CD14-positive monocyte (primary cell): ENCODE data around the gene CYP2J2. TPM values are rescaled to one million over a fixed set of nuclear protein-coding genes. Genes with fewer than 3 reads are reported as not detected.

Experiments used
- DNase-seq, 3 donors: peaks; one replicate each; pipeline ENCODE4 v3.0.0-alpha.2; 2011 to 2022
- H2AFZ ChIP-seq: 2 replicates; pipeline ENCODE4 v1.6.0; 2012; ENCODE audit warnings: mild to moderate bottlenecking, low read depth, low read length, inconsistent platforms; ENCODE audit not compliant: insufficient read depth, poor library complexity, severe bottlenecking
- H3K27ac ChIP-seq, 2 donors: 1 replicate in 1 of 2; 2 replicates in 1 of 2; pipeline ENCODE4 v1.5.1; 2012 to 2013; ENCODE audit warnings: low read length in 2 of 2, control low read depth in 1 of 2, inconsistent platforms in 1 of 2, low read depth in 1 of 2, mild to moderate bottlenecking in 1 of 2
- H3K27me3 ChIP-seq, 2 donors: one replicate each; pipeline versions ENCODE4 v1.6.0 to v1.6.1; 2011 to 2013; ENCODE audit warnings: low read length in 2 of 2; ENCODE audit not compliant: control insufficient read depth in 2 of 2, insufficient read depth in 2 of 2
- H3K36me3 ChIP-seq, 2 donors: replicated peaks in 1 of 2; 1 replicate in 1 of 2; 2 replicates in 1 of 2; pipeline versions ENCODE4 v1.5.1 to v1.6.1; 2012 to 2013; ENCODE audit warnings: low read length in 2 of 2, control low read depth in 1 of 2, inconsistent platforms in 1 of 2, mild to moderate bottlenecking in 1 of 2; ENCODE audit not compliant: insufficient read depth in 2 of 2, control insufficient read depth in 1 of 2
- H3K4me1 ChIP-seq, 2 donors: 1 replicate in 1 of 2; 2 replicates in 1 of 2; pipeline versions ENCODE4 v1.5.1 to v1.6.1; 2012 to 2013; ENCODE audit warnings: low read length in 2 of 2, control low read depth in 1 of 2, inconsistent platforms in 1 of 2, mild to moderate bottlenecking in 1 of 2, moderate library complexity in 1 of 2; ENCODE audit not compliant: insufficient read depth in 2 of 2, control insufficient read depth in 1 of 2
- H3K4me2 ChIP-seq: replicated peaks from 2 replicates; pipeline ENCODE3; 2012; ENCODE audit warnings: low read length, moderate library complexity, mild to moderate bottlenecking; ENCODE audit not compliant: poor library complexity, severe bottlenecking; ENCODE audit errors: extremely low read depth
- H3K4me3 ChIP-seq, 3 experiments: fragments of 200-600 bp in 1 of 3; sonication (generic) in 1 of 3; replicated peaks in 1 of 3; 1 replicate in 2 of 3; 2 replicates in 1 of 3; pipeline ENCODE4 v1.5.1; 2011 to 2013; ENCODE audit warnings: low read length in 3 of 3, mild to moderate bottlenecking in 3 of 3, control low read depth in 2 of 3, low read depth in 2 of 3, inconsistent platforms in 1 of 3, moderate library complexity in 1 of 3
- H3K79me2 ChIP-seq: 2 replicates; pipeline ENCODE4 v1.6.0; 2012; ENCODE audit warnings: mild to moderate bottlenecking, control low read depth, inconsistent platforms, low read length, moderate library complexity; ENCODE audit not compliant: insufficient read depth
- H3K9ac ChIP-seq: 2 replicates; pipeline ENCODE4 v1.6.0; 2017; ENCODE audit warnings: low read length, mild to moderate bottlenecking; ENCODE audit not compliant: insufficient read depth, poor library complexity, severe bottlenecking
- H3K9me3 ChIP-seq, 2 donors: replicated peaks in 1 of 2; 1 replicate in 1 of 2; 2 replicates in 1 of 2; pipeline versions ENCODE4 v1.5.1 to v1.6.1; 2012 to 2013; ENCODE audit warnings: low read length in 2 of 2, control low read depth in 1 of 2; ENCODE audit not compliant: control insufficient read depth in 1 of 2, insufficient read depth in 1 of 2
- H4K20me1 ChIP-seq: 2 replicates; pipeline ENCODE4 v1.6.0; 2012; ENCODE audit warnings: mild to moderate bottlenecking, low read length, control low read depth, moderate library complexity; ENCODE audit not compliant: insufficient read depth
- H3K27ac Mint-ChIP-seq, 7 donors: one replicate each; pipeline ENCODE4 v1.8.0; 2020; ENCODE audit warnings: mild to moderate bottlenecking in 7 of 7, mixed read lengths in 7 of 7, moderate library complexity in 6 of 7, inconsistent platforms in 2 of 7
- H3K27me3 Mint-ChIP-seq, 3 donors: one replicate each; pipeline ENCODE4 v1.8.0; 2021 to 2022; ENCODE audit warnings: low read depth in 3 of 3, mild to moderate bottlenecking in 3 of 3, mixed read lengths in 3 of 3, moderate library complexity in 3 of 3, inconsistent platforms in 1 of 3
- H3K36me3 Mint-ChIP-seq, 2 donors: one replicate each; pipeline ENCODE4 v1.8.0; 2020; ENCODE audit warnings: mixed read lengths in 2 of 2, inconsistent platforms in 1 of 2, mild to moderate bottlenecking in 1 of 2
- H3K4me1 Mint-ChIP-seq: one replicate; pipeline ENCODE4 v1.8.0; 2020; ENCODE audit warnings: mild to moderate bottlenecking, mixed read lengths
- H3K4me3 Mint-ChIP-seq, 2 donors: one replicate each; pipeline ENCODE4 v1.8.0; 2020; ENCODE audit warnings: mild to moderate bottlenecking in 2 of 2, mixed read lengths in 2 of 2, moderate library complexity in 1 of 2
- H3K9me3 Mint-ChIP-seq, 7 donors: one replicate each; pipeline ENCODE4 v1.8.0; 2020 to 2022; ENCODE audit warnings: mixed read lengths in 7 of 7, mild to moderate bottlenecking in 6 of 7, moderate library complexity in 6 of 7, inconsistent platforms in 2 of 7
- CTCF ChIP-seq: fragments of 200-600 bp; IDR thresholded peaks from one replicate; pipeline ENCODE4 v1.8.0; 2022; ENCODE audit warnings: antibody characterized with exemption, mild to moderate bottlenecking
- WGBS: methylation state at CpG from one replicate; pipeline ENCODE4 v1.1.5; 2013; ENCODE audit warnings: missing lambda C conversion rate; ENCODE audit not compliant: insufficient coverage; 5-methylcytosine and 5-hydroxymethylcytosine counted together
- intact Hi-C, 2 donors: fragments of 100-400 bp; cut with micrococcal nuclease; formaldehyde crosslinking; loops; one replicate each; pipeline versions ENCODE4 v1.15.0 to v1.15.1; 2023
- polyA plus RNA-seq, 3 donors: library from polyadenylated mRNA; depleted of rRNA in 1 of 3; unstranded in 2 of 3; stranded (reverse) in 1 of 3; fragments of 300-500 nt in 2 of 3; fragments of >200 nt in 1 of 3; fragmentation: Illumina TruSeq in 2 of 3; gene quantifications; 1 replicate in 2 of 3; 2 replicates in 1 of 3; pipeline ENCODE4 v1.2.3, GENCODE V29; 2012 to 2021

The CYP2J2 gene
- polyA plus RNA-seq, 3 donors, result not detected

- H4K20me1 ChIP-seq, result no peaks in the 10 kb centered on the region
- TF ChIP-seq CTCF, result no peak
- no peak overlapping the region for H3K27ac ChIP-seq
- peaks cover 5% of the 10 kb centered on the region for H3K4me1 Mint-ChIP-seq
- no peaks in the 10 kb centered on the region for H3K79me2 ChIP-seq
- intact Hi-C loops, result no loop called here
- H3K4me1 ChIP-seq, result no peaks in the 10 kb centered on the region
- H3K27me3 Mint-ChIP-seq, result no peaks in the 10 kb centered on the region
- H3K4me3 Mint-ChIP-seq, result no peak overlapping the region
- H3K27ac Mint-ChIP-seq, result no peak overlapping the region
- DNase-seq, result no peak
- H3K4me2 ChIP-seq, result no peak overlapping the region
- no peaks in the 10 kb centered on the region for H3K9me3 ChIP-seq
- H3K27me3 ChIP-seq, result no peaks in the 10 kb centered on the region
- no peak overlapping the region for H2AFZ ChIP-seq
- no peaks in the 10 kb centered on the region for H3K36me3 Mint-ChIP-seq
- H3K9ac ChIP-seq, result no peak overlapping the region
- no peak overlapping the region for H3K4me3 ChIP-seq
- H3K36me3 ChIP-seq, result no peaks in the 10 kb centered on the region
- no peaks in the 10 kb centered on the region for H3K9me3 Mint-ChIP-seq
Measured at GRCh38 chr1:59949648-59950047, 23.1 kb upstream of the CYP2J2 start.

- WGBS, result no CpG with 5 or more reads among the region's 1 CpG
- no peaks in the 10 kb centered on the region for H3K4me1 ChIP-seq
- H3K4me3 ChIP-seq, result no peak overlapping the region
- no peak overlapping the region for H2AFZ ChIP-seq
- no peak overlapping the region for H3K9ac ChIP-seq
- H3K79me2 ChIP-seq, result no peaks in the 10 kb centered on the region
- no peaks in the 10 kb centered on the region for H3K36me3 Mint-ChIP-seq
- no peak for DNase-seq
- H3K27ac Mint-ChIP-seq, result no peak overlapping the region
- H4K20me1 ChIP-seq, result no peaks in the 10 kb centered on the region
- no peaks in the 10 kb centered on the region for H3K36me3 ChIP-seq
- TF ChIP-seq CTCF, result no peak
- H3K4me1 Mint-ChIP-seq, result peaks cover 1% of the 10 kb centered on the region
- no peak overlapping the region for H3K4me2 ChIP-seq
- no peaks in the 10 kb centered on the region for H3K27me3 ChIP-seq
- H3K4me3 Mint-ChIP-seq, result no peak overlapping the region
- no peaks in the 10 kb centered on the region for H3K27me3 Mint-ChIP-seq
- no peaks in the 10 kb centered on the region for H3K9me3 Mint-ChIP-seq
- intact Hi-C loops, result no loop called here
- H3K27ac ChIP-seq, result no peak overlapping the region
- no peaks in the 10 kb centered on the region for H3K9me3 ChIP-seq
Measured at GRCh38 chr1:59948990-59949389, 22.4 kb upstream of the CYP2J2 start.
